Stimulated activated CD8-positive, alpha-beta memory T cell treated with anti-CD3 and anti-CD28 coated beads, Interleukin-12 subunit alpha, Interleukin-12 subunit beta, amount 100 ng/mL, for 24 hours (primary cell): ENCODE measurements around the gene SLU7.

Experiments
- DNase-seq: peaks from one replicate; pipeline ENCODE4 v3.0.0-alpha.2; 2020; ENCODE audit errors: extremely low read depth

SLU7 gene

GRCh38 chr5:160418561-160419457 is at the start of gene SLU7:
Gene SLU7 (minus strand): TSS chr5:160419081. CDS start chr5:160415294, 3,787 bp downstream.
- peak; percentile 85 for DNase-seq

- DNase-seq = no peak
These were observed 49.6 kb upstream of the SLU7 start for GRCh38 chr5:160468363-160468975.

GRCh38 chr5:160467555-160468362 is 48.9 kb upstream of the SLU7 start:
- DNase-seq = peak; percentile 70

DNA sequence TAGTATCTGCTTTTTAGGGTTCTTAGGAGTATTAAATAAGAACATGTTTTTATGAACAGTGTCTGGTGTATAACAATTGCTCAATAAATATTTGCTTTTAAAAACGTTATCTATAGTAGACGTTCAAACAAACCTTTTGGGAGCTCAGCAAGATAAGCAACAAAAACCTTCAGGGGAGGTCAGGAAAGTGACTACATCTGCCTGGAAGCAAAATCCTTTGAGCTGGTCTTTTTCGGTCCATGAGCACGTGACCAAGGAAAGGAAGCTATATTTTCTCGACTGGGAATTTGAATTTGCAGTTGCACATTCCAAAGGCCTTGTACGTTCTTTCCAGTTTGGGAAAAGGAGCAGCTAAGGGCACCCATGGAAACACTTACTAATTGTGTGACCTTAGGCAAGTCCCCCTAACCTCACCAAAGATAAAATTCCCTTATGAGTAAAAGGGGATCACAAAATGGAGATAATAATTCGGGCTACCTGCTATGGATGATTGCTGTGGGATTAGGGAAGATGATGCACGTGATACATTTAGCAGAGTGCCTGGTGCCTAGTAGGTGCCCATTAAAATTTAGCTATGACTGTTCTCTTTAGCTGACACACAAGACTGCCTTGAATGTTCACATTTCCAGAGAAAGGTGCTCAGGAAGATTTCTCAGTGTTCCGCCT is 48.1 kb upstream of the SLU7 start:
- no peak for DNase-seq

DNA sequence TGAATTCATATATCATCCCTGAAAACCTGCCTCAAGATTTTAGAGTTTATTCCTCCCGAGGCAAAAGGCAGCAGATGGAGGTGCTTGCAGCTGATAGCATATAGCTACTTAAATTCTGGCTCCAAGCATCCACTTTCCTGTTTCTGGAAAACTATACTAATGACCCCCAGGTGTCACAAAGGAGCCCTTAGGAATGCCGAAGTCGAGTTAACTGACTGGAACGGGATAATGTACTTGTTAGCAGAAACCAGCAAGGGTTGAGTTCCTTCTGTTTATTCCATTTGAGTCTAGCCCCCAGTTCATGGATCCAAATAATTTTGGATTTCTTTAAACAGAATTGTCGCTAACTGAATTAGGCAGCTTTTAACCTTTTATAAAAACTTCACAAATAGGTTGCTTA is 47.2 kb upstream of the SLU7 start:
- DNase-seq = no peak

DNA sequence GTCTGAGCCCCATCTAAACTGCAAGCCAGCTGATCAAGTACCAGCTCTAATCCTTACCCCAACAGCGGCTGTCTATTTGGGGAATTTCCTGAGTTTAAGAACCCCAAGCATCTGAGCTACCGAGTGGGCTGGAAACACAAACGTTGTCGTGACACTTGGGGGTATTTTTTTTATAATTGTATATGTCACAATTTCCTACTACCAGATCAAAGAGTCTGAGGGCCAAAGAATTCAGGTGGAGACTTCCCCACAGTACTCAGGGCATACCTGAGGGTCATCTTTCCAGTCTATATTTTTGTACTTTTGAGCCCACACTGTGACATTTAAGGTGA is 45.6 kb upstream of the SLU7 start:
- DNase-seq = no peak

DNA sequence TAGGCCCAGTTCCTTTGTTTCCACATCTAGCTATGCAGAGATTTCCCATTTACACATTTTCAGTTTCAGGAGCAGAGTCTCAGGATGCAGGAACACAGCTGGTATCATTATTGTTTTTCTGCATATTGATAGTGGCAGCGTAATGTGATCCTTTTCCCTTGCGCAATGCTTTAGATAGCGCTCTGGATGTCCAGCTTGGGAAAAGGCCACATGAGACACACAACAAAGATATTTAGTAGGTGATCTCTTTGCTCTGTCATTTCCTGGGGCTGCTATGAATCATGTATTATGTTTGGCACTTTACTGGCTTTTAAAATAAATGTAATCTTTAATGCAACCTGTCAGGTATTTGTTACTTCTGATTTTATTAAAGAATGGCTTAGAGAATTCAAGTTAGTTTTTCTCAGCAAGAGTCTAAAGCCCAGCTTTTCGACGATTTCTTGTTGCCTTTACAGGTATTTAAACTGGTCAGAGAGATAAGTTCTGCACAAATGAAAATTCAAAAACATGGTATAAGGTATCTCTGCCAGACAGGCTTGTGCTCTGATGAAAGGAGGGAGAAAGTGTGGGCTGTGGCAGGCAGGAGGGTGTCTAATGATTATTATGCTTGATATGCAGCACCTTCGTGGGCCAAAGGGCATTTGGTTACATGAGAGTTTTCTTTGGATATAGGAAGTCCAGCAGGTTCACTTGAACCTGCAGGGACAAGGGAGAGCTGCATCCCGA is 45.0 kb upstream of the SLU7 start:
- DNase-seq = no peak

GRCh38 chr5:160463227-160463626 is 44.3 kb upstream of the SLU7 start:
- DNase-seq = no peak

DNA sequence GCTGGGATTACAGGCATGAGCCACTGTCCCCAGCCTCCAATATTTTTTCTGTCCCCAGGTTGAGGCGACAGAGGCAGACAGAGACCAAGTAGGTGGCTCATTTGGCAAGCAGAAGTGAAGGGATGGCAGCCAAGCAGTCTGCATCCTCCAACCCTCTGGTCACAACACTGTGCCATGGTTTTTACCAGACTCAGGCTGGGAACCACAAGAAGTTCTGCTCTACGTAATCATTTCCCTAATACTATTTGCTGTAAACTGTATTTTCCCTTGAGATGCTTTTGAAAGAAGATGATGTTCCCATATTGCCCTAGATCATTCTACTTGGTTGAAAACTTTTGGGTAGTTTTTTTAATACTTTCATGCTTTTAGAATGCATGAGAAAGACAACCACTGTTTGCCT is 43.3 kb upstream of the SLU7 start:
- no peak for DNase-seq

DNA sequence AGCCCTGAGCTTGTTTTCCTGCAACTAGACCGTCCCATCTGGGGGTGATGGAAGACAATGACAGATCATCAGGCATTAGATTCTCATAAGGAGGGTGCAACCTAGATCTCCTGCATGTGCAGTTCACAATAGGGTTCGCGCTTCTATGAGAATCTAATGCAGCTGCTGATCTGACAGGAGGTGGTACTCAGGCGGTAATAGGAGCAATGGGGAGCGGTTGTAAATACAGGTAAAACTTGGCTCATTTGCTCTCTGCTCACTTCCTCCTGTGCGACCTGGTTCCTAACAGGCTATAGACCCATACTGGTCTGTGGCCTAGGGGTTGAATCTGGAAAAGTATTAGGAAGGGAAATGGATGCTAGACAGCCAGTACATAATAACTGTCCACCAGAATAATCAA is 42.5 kb upstream of the SLU7 start:
- DNase-seq = no peak

GRCh38 chr5:160460377-160461049 is 41.6 kb upstream of the SLU7 start:
- DNase-seq = no peak

DNA sequence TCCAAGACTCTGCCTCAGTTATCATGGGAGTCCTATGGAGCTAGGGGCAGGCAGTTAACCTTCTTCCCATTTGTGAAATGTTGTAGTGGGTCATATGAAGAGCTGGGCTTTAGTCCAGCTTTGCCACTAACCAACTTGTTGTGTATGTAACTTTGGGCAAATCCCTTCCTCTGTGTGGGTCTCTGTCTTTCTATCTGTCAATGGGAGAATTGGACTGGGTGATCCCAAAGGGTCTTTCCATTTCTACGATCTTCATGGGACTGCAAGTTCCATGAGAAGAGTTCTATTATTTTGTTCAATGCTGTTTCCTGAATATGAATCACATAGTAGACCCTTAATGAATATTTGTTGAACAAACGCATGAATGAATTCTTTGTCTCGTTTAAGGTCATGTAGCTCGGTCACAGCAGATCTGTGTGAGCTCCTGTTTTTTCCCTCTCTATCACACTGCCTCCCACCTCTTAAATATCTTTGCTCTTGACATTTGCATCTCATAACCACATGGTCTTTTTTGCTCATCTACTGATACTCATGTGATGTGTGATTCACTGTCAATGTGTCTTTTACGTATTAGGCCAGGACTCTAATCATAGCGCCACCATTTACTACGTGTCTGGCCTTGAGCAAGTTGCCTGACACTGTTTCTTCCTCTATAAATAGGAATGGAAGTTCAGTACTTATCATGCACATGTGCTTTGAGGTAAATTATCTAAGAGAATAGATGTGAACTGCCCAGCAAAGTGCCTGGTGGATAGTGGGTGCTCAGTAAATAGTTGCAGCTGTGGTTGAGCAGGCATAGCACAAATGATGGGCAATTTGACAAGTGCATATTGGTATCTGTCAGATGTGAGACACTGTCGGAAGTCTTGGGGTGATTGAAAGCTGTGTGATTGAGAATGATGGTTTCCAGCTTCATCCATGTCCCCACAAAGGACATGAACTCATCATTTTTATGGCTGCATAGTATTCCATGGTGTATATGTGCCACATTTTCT is 40.2 kb upstream of the SLU7 start:
- DNase-seq = no peak

DNA sequence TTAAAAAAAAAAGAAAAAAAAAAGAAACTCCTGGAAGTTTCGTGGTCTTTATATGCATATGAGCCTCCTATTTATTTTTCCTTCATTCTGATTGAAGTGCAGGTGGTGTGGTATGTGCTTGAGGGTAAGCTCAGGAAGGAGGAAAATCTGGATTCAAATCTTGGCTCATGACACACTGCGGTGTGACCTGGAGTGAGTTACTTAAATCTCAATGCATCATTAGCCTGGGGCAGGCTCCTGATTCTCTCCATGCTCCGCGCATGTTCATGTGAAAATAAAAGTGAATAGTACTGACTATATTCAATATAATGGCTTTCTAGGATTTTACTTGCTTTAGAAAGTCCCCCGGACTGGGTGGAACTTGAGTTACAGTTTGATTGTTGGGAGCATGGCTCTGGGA is 38.4 kb upstream of the SLU7 start:
- no peak for DNase-seq

DNA sequence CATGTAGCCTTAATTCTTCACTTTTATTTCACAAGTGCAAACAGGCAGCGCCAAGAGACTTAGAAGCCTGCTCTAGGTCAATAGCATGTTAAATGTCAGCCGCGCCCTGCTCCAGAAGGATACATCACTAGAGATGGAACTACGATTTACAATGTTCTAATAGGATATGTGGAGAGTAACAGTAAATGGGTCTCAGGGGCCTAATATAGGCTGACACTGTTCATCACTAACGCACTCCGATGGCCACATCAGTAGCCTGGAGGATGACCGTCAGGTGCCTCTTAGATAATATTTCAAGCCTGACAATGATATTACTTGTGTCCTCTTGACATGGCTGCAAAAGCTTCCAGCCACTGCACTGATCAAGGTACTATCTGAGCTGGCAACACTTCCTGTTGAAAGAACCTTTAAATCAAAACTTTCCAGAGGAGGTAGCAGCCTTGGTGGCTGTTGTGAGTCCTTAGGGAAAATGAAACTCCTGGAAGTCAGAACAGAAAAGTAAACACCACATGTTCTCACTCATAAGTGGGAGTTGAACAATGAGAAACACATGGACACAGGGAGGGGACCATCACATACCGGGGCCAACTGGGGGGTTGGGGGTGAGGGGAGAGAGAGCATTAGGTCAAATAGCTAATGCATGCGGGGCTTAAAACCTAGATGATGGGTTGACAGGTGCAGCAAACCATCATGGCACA is 37.7 kb upstream of the SLU7 start:
- no peak for DNase-seq

- no peak for DNase-seq
These were observed 36.7 kb upstream of the SLU7 start for GRCh38 chr5:160455600-160455999.

DNA sequence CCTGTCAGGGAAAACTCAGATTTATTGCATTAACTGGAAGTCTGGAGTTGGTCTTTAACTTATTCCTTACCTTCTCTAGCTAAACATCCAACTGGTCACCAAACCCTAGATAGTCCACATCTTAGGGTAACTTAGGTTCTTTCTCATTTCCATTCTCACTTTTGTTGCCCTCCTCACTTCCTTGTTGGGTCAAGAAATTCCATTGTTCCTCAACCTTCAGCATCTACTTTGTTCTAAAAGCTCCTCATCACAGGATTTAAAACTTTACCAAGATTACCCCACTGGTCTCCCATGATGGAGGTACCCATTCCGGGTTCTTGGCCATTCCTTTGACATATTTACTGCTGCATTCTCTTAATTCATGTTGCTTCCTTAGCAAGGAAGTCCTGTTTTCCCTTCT is 34.9 kb upstream of the SLU7 start:
- no peak for DNase-seq

DNA sequence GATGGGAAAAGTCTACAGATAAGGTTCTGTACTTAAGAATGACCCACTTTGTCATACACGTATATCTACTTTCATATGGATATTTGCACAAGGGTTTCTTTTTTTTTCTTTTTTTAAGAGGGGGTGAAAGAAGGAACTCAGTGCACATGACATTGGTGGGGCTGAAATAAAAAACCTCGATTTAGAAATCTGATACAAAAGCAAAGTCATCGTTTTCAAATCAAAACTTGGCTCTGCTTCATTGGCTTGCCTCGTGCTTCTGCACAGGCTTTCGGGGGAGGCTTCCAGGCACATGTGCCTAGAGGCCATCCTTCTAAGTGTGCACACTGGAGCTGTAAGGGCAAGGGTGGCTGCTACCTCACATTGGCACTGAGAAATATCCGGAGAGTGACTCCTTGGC is 33.9 kb upstream of the SLU7 start:
- DNase-seq = no peak

DNA sequence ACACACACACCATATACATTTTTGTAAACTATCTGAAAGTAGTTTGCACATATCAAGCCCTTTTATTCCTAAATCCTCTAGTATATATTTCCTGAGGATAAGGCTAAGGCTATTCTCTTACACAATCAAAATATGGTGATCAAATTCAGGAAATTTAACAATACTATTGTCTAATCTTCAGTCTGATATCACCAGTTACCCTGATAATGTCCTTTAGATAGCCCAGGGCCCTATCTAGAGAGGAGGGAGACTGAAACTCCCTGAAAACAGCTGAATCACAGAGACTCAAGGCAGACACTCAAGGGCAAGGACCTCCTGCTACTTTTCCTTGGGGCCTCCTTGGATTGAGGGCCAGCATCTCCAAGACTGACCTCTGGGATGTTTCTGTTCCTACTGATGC is 33.2 kb upstream of the SLU7 start:
- DNase-seq = no peak

DNA sequence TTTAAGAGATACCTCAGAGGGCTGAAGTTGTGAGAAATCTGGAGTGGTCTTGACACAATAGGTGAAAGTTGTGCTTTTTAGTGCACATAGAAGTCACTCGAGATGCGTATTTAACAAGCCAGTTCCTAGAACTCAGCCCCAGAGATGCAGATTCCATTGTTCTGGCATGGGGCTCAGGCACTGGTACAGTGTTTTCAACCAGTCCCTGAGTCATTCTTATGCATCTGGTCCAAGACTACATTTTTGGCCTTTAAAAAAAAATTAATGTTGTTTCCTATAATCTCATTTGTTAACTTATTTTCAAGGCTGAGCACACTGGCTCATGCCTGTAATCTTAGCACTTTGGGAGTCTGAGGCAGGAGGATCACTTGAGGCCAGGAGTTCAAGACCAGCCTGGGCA is 32.4 kb upstream of the SLU7 start:
- no peak for DNase-seq
